ENCODE measurements around the gene CHPT1.

CHPT1 gene

DNA sequence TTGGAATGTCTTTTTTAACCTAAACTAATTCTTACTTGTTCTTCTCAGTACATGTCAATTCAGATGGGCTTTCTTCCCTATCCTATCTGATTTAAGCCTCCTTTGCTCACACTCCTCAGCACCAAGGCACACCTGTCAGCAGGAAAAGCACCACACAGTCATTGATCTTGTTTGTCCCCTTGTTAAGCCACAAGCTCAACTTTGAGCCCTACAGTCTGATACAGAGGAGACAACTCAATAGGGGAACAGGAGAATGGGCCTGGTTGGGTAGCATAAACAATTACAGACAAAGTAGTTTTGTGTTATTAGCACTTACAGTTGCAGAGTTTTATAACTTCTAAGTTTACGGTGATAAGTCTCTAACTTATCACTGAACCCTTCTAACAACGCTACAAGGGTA lies 71.3 kb downstream of the CHPT1 start:
- DNase-seq, result no peak

DNA sequence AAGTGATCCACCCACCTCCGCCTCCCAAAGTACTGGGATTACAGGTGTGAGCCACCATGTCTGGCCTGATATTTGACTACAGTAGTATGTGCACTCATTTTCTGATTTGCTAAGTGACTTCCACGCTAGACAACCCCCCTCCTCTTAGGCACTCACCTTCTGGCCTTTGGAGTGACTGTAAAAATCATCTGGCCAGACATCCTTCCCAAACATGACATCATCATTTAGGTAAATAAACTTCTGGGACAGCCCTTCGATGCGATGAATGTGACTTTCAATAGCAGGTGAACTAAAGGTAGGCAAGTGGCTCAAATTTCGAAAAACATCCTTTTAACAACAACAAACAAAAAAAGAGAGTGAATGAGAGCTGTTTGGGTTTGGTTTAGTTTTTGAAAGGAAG lies 72.4 kb downstream of the CHPT1 start:
- DNase-seq, result no peak

DNA sequence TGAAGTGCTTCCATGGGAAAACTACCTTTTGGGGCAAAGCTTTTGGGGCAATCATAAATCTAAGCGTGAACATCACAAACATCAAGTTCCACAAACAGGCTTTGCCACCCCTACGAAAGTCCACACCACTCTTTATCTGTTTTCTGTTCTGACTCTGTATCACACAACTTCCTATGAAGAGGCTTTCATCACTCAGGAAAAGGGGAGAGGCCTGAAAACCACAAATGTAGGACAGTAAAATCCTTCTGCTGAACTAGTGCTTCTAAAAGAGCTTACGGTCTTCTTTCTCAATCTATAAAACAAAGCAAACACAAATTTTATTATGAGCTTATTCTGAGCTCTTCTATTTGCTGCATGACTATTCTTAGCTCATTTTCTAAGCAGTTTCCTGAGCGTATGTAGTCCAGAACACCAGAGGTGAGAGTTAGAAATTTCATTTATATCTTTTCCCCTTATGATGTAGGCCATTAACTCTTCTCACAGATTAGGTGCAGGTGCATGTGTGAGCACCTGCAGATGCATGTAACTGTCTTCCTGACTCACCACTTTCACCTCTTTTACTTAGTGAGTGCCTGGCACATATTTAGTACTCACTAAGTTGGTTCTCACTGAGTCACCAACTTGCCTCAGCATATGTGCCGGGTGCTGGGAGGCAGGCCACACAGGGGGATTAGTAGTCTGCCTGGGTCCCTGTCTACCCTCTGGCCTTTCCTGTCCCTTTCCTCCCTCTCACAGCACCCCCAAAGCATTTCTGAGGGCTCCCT lies 74.8 kb downstream of the CHPT1 start:
- DNase-seq, result no peak

DNA sequence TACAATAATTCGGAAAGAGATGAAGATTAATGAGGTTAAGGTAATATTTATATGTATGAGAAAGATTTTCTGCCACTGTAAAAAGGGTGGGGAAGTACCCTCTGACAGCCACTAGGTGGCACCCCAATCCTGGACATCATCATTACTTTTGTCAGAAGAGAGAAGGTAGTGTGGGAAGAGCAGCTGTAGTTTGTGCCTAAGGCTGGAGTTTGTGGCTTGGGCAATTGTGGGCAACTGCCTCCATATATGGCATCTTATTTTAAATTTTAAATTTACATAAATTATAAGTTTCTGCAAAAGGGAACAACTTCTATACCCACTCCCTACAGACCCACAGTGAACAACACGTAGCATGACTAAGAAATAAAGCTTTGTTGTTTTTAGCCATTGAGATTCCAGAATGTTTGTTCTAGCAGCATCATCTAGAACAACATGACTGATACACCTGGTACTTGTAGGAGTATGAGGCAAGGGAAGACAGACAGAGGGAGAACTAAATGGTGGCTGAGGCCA lies 76.3 kb downstream of the CHPT1 start:
- peak; percentile 78 for DNase-seq

DNA sequence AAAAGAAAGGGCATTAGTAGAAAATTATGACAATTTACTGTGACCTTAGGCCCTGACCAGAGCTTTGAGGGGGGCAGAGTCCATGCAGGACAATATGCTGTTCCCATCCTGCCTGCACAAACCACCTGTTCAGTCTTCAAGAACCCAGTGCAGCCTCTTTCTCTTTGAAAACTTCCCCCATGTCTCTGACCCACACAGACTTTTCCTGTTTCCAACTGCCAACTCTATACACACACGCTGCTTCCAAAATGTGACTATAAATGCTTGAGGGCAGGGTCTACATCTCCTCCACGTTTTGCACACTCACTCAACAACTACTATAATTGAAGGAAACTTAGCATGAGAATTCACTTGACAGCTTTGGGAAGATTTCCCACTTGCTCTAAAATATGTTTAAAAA lies 78.4 kb downstream of the CHPT1 start:
- no peak for DNase-seq

DNA sequence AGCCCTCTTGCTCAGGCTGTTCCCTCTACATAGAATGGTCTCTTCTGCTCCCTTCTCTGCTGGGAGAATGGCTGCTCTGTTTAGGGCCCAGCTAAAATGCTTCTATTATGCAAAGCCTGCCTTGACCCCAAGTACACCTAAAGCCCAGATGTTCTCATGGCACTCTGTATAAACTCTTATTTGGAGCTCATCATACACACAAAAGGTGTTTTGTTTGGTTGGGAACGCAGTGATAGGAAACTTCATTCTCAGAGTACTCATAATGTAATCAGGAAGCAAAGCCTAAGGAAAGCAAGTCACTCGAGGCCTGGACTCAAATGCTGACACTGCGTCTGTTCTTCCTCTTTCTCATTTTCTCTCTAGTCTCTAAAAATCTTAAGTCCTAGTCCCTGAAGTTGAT lies 80.0 kb downstream of the CHPT1 start:
- DNase-seq, result no peak

DNA sequence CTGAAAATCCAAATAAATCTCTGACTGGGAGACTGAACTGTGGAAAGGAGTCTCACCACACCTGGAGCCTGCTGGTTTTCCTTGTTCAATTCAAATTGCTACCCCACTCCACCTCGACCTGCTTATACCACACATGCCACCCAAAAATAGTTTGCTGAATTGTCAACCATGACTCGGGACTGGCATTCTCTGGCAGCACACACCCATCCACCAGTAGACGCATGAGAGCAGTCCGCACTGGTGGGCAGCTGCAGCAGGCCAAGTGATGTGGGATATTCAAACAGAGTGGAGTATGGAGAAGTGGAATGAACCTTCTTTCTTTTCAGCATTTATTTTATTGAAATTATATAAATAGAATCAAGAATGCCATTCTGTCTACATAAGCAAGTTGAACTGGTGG lies 80.5 kb downstream of the CHPT1 start:
- DNase-seq, result no peak
